HepG2 (cell line): ENCODE results near the gene FLAD1. TPM values are rescaled to one million over a fixed set of nuclear protein-coding genes. Genes with fewer than 3 reads are reported as not detected.

Experiments
- BHLHE40 ChIP-seq: IDR thresholded peaks from 2 replicates; pipeline ENCODE4 v1.6.1; 2011; ENCODE audit warnings: low read length, improper control_type of control experiment
- HDAC2 ChIP-seq: sonication (generic); formaldehyde crosslinking; IDR thresholded peaks from 2 replicates; pipeline ENCODE4 v1.4.0; 2020; ENCODE audit warnings: missing genetic modification reagents
- KLF16 ChIP-seq, 2 experiments: sonication (generic) in 1 of 2; formaldehyde crosslinking in 1 of 2; IDR thresholded peaks; 2 replicates each; pipeline versions ENCODE4 v1.6.1 to v1.8.0; 2016 to 2023; ENCODE audit warnings: missing genetic modification reagents in 2 of 2, missing compliant biosample characterization in 1 of 2
- NFE2L1 ChIP-seq: sonication (generic); formaldehyde crosslinking; IDR thresholded peaks from 2 replicates; pipeline ENCODE4 v1.4.0; 2020; ENCODE audit warnings: missing genetic modification reagents, mild to moderate bottlenecking, borderline replicate concordance
- PITX1 ChIP-seq: sonication (generic); formaldehyde crosslinking; IDR thresholded peaks from 2 replicates; pipeline ENCODE4 v1.5.1; 2020; ENCODE audit warnings: mild to moderate bottlenecking, missing genetic modification reagents
- RCOR2 ChIP-seq: IDR thresholded peaks from 2 replicates; pipeline ENCODE4 v1.6.1; 2016; ENCODE audit warnings: missing biosample characterization, missing genetic modification reagents
- RXRB ChIP-seq: IDR thresholded peaks from 2 replicates; pipeline ENCODE4 v1.6.1; 2016; ENCODE audit warnings: borderline replicate concordance, missing genetic modification reagents, missing compliant biosample characterization
- SALL1 ChIP-seq: sonication (generic); formaldehyde crosslinking; IDR thresholded peaks from 2 replicates; pipeline ENCODE4 v1.8.0; 2022; ENCODE audit warnings: mild to moderate bottlenecking, missing genetic modification reagents
- ZC3H13 ChIP-seq: sonication (generic); formaldehyde crosslinking; IDR thresholded peaks from 2 replicates; pipeline ENCODE4 v1.8.1; 2023; ENCODE audit warnings: mild to moderate bottlenecking, missing genetic modification reagents, moderate library complexity
- ZNF33B ChIP-seq: sonication (generic); formaldehyde crosslinking; IDR thresholded peaks from 2 replicates; pipeline ENCODE4 v1.5.1; 2020; ENCODE audit warnings: mild to moderate bottlenecking, missing genetic modification reagents
- ZNF431 ChIP-seq: sonication (generic); formaldehyde crosslinking; IDR thresholded peaks from 2 replicates; pipeline ENCODE4 v1.9.0; 2022; ENCODE audit warnings: missing genetic modification reagents, low read depth, mild to moderate bottlenecking, borderline replicate concordance
- ZNF501 ChIP-seq: sonication (generic); formaldehyde crosslinking; IDR thresholded peaks from 2 replicates; pipeline ENCODE4 v1.5.1; 2020; ENCODE audit warnings: mild to moderate bottlenecking, moderate library complexity, missing genetic modification reagents
- ZNF558 ChIP-seq: sonication (generic); formaldehyde crosslinking; IDR thresholded peaks from 2 replicates; pipeline ENCODE4 v1.9.0; 2022; ENCODE audit warnings: mild to moderate bottlenecking, missing genetic modification reagents, borderline replicate concordance
- ZNF644 ChIP-seq: IDR thresholded peaks from 2 replicates; pipeline ENCODE4 v1.6.1; 2016; ENCODE audit warnings: low read depth
- ZNF883 ChIP-seq: sonication (generic); formaldehyde crosslinking; IDR thresholded peaks from 2 replicates; pipeline ENCODE4 v1.5.1; 2020; ENCODE audit warnings: mild to moderate bottlenecking, missing genetic modification reagents; ENCODE audit errors: not compliant biosample characterization
- polyA plus RNA-seq, 8 experiments: library from polyadenylated mRNA; depleted of rRNA in 3 of 8; stranded (reverse) in 7 of 8; unstranded in 1 of 8; fragments of >200 nt; fragmentation: Illumina TruSeq in 4 of 8; extraction: Trizol in 4 of 8; gene quantifications; 2 replicates each; pipeline versions ENCODE4 v1.2.1 to v1.2.3, GENCODE V29; 2011 to 2016; ENCODE audit warnings: low read depth in 4 of 8, missing spikeins in 1 of 8, mixed read lengths in 1 of 8; ENCODE audit not compliant: insufficient read depth in 1 of 8
- total RNA-seq, 5 experiments: library from RNA; depleted of rRNA; stranded (reverse); fragments of >200 nt; fragmentation: Illumina TruSeq; extraction: Trizol; gene quantifications; 2 replicates each; pipeline ENCODE4 v1.2.3, GENCODE V29; 2016; ENCODE audit warnings: low read depth in 1 of 5
- TF ChIP-seq, protein P1 (sequence below): sonication (generic); formaldehyde crosslinking; IDR thresholded peaks from 2 replicates; pipeline ENCODE4 v1.4.0; 2020; ENCODE audit warnings: mild to moderate bottlenecking, missing genetic modification reagents
- TF ChIP-seq, protein P2 (sequence below): sonication (generic); formaldehyde crosslinking; IDR thresholded peaks from 2 replicates; pipeline ENCODE4 v1.8.0; 2023; ENCODE audit warnings: mild to moderate bottlenecking, missing genetic modification reagents
- TF ChIP-seq, protein P3 (sequence below): IDR thresholded peaks from 2 replicates; pipeline ENCODE4 v1.6.1; 2016
- TF ChIP-seq, protein P4 (sequence below): sonication (generic); formaldehyde crosslinking; IDR thresholded peaks from 2 replicates; pipeline ENCODE4 v1.8.0; 2022; ENCODE audit warnings: low read depth, missing genetic modification reagents
- TF ChIP-seq, protein P5 (sequence below): sonication (generic); formaldehyde crosslinking; IDR thresholded peaks from 2 replicates; pipeline ENCODE4 v1.4.0; 2020; ENCODE audit warnings: missing genetic modification reagents

The FLAD1 gene
- total and polyA plus RNA-seq, 2 of the 13 experiments (the other 11 are each of a cell fraction or from before 2014, with no cell fraction given): 25.9 to 32.8 TPM

DNA sequence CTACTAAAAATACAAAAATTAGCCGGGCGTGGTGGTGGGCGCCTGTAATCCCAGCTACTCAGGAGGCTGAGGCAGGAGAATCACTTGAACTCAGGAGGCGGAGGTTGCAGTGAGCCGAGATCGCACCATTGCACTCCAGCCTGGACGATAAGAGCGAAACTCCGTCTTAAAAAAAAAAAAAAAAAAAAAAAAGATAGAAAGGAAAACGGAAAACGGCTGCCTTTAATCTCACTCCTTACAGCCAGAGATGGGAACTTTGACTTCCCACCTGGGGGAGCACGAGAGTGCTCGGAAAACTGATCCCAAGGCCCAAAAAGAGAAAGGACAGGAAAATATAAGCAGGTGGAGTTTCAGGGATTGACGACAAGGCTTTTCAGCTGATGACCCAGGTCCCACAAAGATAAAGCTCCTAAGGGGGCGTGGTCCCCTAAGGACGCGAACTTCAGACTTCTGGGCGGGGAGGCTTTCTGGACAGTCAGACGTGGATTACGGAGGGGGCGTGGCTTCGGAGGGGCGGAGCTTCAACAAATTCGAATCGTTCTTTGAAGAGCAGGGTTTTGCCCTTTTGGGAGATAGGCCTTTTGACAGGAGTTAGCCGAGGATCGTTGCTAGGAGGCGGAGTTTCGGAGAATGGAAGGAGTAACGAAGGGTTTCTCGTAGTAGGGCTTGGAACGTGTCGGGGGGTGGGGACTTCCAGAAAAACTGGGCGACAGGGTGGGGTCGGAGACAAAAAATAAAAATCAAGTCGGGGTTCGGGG, 9.6 kb upstream of the FLAD1 start (continued):
- no peak for TF ChIP-seq BHLHE40
- 0 out of 2 replicates have a peak, but pooled peaks have one; percentile 43 for TF ChIP-seq ZNF558 (CRISPR knock-in tag)
- TF ChIP-seq, protein P1, sequence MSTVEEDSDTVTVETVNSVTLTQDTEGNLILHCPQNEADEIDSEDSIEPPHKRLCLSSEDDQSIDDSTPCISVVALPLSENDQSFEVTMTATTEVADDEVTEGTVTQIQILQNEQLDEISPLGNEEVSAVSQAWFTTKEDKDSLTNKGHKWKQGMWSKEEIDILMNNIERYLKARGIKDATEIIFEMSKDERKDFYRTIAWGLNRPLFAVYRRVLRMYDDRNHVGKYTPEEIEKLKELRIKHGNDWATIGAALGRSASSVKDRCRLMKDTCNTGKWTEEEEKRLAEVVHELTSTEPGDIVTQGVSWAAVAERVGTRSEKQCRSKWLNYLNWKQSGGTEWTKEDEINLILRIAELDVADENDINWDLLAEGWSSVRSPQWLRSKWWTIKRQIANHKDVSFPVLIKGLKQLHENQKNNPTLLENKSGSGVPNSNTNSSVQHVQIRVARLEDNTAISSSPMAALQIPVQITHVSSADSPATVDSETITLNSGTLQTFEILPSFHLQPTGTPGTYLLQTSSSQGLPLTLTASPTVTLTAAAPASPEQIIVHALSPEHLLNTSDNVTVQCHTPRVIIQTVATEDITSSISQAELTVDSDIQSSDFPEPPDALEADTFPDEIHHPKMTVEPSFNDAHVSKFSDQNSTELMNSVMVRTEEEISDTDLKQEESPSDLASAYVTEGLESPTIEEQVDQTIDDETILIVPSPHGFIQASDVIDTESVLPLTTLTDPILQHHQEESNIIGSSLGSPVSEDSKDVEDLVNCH: no peak
- TF ChIP-seq ZNF501 (CRISPR knock-in tag): peak; percentile 11; the same call in 1 of the 2 replicates
- no peak for TF ChIP-seq NFE2L1
- TF ChIP-seq ZNF644 (CRISPR knock-in tag): no peak
- TF ChIP-seq, protein P2, sequence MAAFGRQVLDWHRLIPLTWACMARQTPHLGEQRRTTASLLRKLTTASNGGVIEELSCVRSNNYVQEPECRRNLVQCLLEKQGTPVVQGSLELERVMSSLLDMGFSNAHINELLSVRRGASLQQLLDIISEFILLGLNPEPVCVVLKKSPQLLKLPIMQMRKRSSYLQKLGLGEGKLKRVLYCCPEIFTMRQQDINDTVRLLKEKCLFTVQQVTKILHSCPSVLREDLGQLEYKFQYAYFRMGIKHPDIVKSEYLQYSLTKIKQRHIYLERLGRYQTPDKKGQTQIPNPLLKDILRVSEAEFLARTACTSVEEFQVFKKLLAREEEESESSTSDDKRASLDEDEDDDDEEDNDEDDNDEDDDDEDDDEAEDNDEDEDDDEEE (CRISPR knock-in tag): peak; percentile 23; the same call in 1 of the 2 replicates
- peak; percentile 38; the same call in 1 of the 2 replicates for TF ChIP-seq ZC3H13 (CRISPR knock-in tag)
- peak in 1 of 2 experiments; percentile 21; a peak in 1 of 4 replicates for TF ChIP-seq KLF16 (CRISPR knock-in tag; IDR thresholded peaks at IDR 0.05)
- TF ChIP-seq, protein P3, sequence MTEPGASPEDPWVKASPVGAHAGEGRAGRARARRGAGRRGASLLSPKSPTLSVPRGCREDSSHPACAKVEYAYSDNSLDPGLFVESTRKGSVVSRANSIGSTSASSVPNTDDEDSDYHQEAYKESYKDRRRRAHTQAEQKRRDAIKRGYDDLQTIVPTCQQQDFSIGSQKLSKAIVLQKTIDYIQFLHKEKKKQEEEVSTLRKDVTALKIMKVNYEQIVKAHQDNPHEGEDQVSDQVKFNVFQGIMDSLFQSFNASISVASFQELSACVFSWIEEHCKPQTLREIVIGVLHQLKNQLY: no peak
- TF ChIP-seq HDAC2: peak; percentile 16; the same call in 1 of the 2 replicates
- TF ChIP-seq, protein P4, sequence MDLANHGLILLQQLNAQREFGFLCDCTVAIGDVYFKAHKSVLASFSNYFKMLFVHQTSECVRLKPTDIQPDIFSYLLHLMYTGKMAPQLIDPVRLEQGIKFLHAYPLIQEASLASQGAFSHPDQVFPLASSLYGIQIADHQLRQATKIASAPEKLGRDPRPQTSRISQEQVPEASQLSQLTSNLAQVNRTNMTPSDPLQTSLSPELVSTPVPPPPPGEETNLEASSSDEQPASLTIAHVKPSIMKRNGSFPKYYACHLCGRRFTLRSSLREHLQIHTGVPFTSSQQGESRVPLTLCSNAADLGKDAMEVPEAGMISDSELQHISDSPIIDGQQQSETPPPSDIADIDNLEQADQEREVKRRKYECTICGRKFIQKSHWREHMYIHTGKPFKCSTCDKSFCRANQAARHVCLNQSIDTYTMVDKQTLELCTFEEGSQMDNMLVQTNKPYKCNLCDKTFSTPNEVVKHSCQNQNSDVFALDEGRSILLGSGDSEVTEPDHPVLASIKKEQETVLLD: no peak
- no peak for TF ChIP-seq RCOR2 (CRISPR knock-in tag)
- no peak for TF ChIP-seq ZNF431
- peak; percentile 58 for TF ChIP-seq SALL1
- TF ChIP-seq, protein P5, sequence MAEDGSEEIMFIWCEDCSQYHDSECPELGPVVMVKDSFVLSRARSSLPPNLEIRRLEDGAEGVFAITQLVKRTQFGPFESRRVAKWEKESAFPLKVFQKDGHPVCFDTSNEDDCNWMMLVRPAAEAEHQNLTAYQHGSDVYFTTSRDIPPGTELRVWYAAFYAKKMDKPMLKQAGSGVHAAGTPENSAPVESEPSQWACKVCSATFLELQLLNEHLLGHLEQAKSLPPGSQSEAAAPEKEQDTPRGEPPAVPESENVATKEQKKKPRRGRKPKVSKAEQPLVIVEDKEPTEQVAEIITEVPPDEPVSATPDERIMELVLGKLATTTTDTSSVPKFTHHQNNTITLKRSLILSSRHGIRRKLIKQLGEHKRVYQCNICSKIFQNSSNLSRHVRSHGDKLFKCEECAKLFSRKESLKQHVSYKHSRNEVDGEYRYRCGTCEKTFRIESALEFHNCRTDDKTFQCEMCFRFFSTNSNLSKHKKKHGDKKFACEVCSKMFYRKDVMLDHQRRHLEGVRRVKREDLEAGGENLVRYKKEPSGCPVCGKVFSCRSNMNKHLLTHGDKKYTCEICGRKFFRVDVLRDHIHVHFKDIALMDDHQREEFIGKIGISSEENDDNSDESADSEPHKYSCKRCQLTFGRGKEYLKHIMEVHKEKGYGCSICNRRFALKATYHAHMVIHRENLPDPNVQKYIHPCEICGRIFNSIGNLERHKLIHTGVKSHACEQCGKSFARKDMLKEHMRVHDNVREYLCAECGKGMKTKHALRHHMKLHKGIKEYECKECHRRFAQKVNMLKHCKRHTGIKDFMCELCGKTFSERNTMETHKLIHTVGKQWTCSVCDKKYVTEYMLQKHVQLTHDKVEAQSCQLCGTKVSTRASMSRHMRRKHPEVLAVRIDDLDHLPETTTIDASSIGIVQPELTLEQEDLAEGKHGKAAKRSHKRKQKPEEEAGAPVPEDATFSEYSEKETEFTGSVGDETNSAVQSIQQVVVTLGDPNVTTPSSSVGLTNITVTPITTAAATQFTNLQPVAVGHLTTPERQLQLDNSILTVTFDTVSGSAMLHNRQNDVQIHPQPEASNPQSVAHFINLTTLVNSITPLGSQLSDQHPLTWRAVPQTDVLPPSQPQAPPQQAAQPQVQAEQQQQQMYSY (CRISPR knock-in tag): 0 out of 2 replicates have a peak, but pooled peaks have one; percentile 15
- TF ChIP-seq ZNF883 (CRISPR knock-in tag): no peak
- no peak for TF ChIP-seq ZNF33B (CRISPR knock-in tag)
- TF ChIP-seq RXRB: peak; percentile 83
- 0 out of 2 replicates have a peak, but pooled peaks have one; percentile 44 for TF ChIP-seq PITX1 (CRISPR knock-in tag)
